HCT116 (cell line): Measurements from ENCODE around the gene SLC24A5. TPM values are rescaled to one million over a fixed set of nuclear protein-coding genes. Genes with fewer than 3 reads are reported as not detected.

Experiments used
- ATAC-seq: fragments of 200-7000 bp; cut with Tn5 transposase; 2 replicates; pipeline ENCODE4 v1.9.1; 2020; ENCODE audit warnings: mild to moderate bottlenecking, moderate library complexity
- BruUV-seq: library from RNA; stranded (reverse); fragments of 400-500 nt; replicated peaks from 2 replicates; lab custom pipeline; 2021; lab: Mats Ljungman, UMichigan
- CTCF ChIA-PET: fragments of 300-600 bp; sonication (Branson Sonifier 250); formaldehyde crosslinking; loops from one replicate; lab custom pipeline; 2021; ENCODE audit warnings: antibody characterized with exemption; lab: Charles Lee
- POLR2A ChIA-PET: fragments of 300-600, 350-600 bp; sonication (Branson Sonifier 250); formaldehyde crosslinking; loops from one replicate; lab custom pipeline; 2021; ENCODE audit warnings: antibody characterized with exemption; lab: Charles Lee
- RAD21 ChIA-PET, 2 experiments: fragments of 300-600 bp; sonication (Branson Sonifier 250); formaldehyde crosslinking; loops; one replicate each; lab custom pipeline; 2023; ENCODE audit warnings: low total read pairs in 2 of 2; ENCODE audit not compliant: uncharacterized antibody in 2 of 2, unreplicated experiment in 2 of 2, low non-redundant PET in 1 of 2; lab: Charles Lee
- DNase-seq: peaks from one replicate; pipeline ENCODE4 v3.0.0-alpha.2; 2010; ENCODE audit warnings: low read depth, low spot score
- H2AFZ ChIP-seq: fragments of 200-600 bp; shearing (Covaris generic), sonication (generic); 2 replicates; pipeline ENCODE4 v1.6.1; 2017; ENCODE audit warnings: low read depth, mixed run types, mixed read lengths, antibody characterized with exemption, low read length; ENCODE audit not compliant: poor library complexity, severe bottlenecking
- H3K27ac ChIP-seq: 2 replicates; pipeline ENCODE4 v1.5.1; 2012; ENCODE audit warnings: low read depth, low read length
- H3K27me3 ChIP-seq: fragments of 200-600 bp; sonication (generic); 2 replicates; pipeline ENCODE4 v1.6.1; 2016; ENCODE audit warnings: mixed run types, low read length, mixed read lengths; ENCODE audit not compliant: insufficient read depth
- H3K36me3 ChIP-seq, 2 experiments: fragments of 200-500 bp in 1 of 2; fragments of 200-600 bp in 1 of 2; sonication (Bioruptor generic) in 1 of 2; sonication (generic) in 1 of 2; 2 replicates each; pipeline versions ENCODE4 v1.5.1 to v1.6.1; 2014 to 2016; ENCODE audit warnings: low read length in 2 of 2, inconsistent platforms in 1 of 2, mixed read lengths in 1 of 2, mixed run types in 1 of 2; ENCODE audit not compliant: insufficient read depth in 2 of 2, control insufficient read depth in 1 of 2
- H3K4me1 ChIP-seq, 2 experiments: fragments of 200-600 bp in 1 of 2; sonication (generic) in 1 of 2; 2 replicates each; pipeline versions ENCODE4 v1.5.1 to v1.6.1; 2012 to 2017; ENCODE audit warnings: low read length in 2 of 2, inconsistent platforms in 1 of 2, mild to moderate bottlenecking in 1 of 2, mixed read lengths in 1 of 2, mixed run types in 1 of 2, moderate library complexity in 1 of 2; ENCODE audit not compliant: insufficient read depth in 2 of 2, control insufficient read depth in 1 of 2
- H3K4me2 ChIP-seq: fragments of 200-600 bp; sonication (generic); 2 replicates; pipeline ENCODE4 v1.6.1; 2017; ENCODE audit warnings: mixed run types, low read length, mixed read lengths
- H3K4me3 ChIP-seq, 2 experiments: fragments of 200-600 bp in 1 of 2; sonication (generic) in 1 of 2; replicated peaks in 1 of 2; 2 replicates each; pipeline ENCODE4 v1.5.1; 2011 to 2016; ENCODE audit warnings: low read length in 2 of 2, control low read depth in 1 of 2, low read depth in 1 of 2, mild to moderate bottlenecking in 1 of 2, mixed read lengths in 1 of 2, mixed run types in 1 of 2
- H3K79me2 ChIP-seq: fragments of 200-600 bp; sonication (generic); 2 replicates; pipeline ENCODE4 v1.6.1; 2017; ENCODE audit warnings: mild to moderate bottlenecking, mixed run types, low read length, moderate library complexity, mixed read lengths; ENCODE audit not compliant: insufficient read depth
- H3K9ac ChIP-seq: fragments of 200-600 bp; sonication (generic); 2 replicates; pipeline ENCODE4 v1.6.1; 2016; ENCODE audit warnings: low read length, mixed read lengths
- H3K9me2 ChIP-seq: fragments of 200-600 bp; sonication (generic), shearing (Covaris generic); 2 replicates; pipeline ENCODE4 v1.6.1; 2017; ENCODE audit warnings: mixed run types, mild to moderate bottlenecking, moderate library complexity; ENCODE audit not compliant: insufficient read depth
- H3K9me3 ChIP-seq, 2 experiments: fragments of 200-500 bp in 1 of 2; fragments of 200-600 bp in 1 of 2; sonication (Bioruptor generic) in 1 of 2; sonication (generic) in 1 of 2; 2 replicates each; pipeline ENCODE4 v1.6.1; 2014 to 2017; ENCODE audit warnings: low read length in 2 of 2, mixed read lengths in 2 of 2, inconsistent platforms in 1 of 2, low read depth in 1 of 2, mild to moderate bottlenecking in 1 of 2, mixed run types in 1 of 2, moderate library complexity in 1 of 2; ENCODE audit not compliant: control insufficient read depth in 1 of 2, insufficient read depth in 1 of 2
- H4K20me1 ChIP-seq: fragments of 200-600 bp; sonication (generic), shearing (Covaris generic); 2 replicates; pipeline ENCODE4 v1.6.1; 2017; ENCODE audit warnings: mixed run types, mild to moderate bottlenecking, moderate library complexity; ENCODE audit not compliant: insufficient read depth
- EZH2phosphoT487 ChIP-seq: fragments of 200-600 bp; IDR thresholded peaks from 2 replicates; pipeline ENCODE4 v1.6.1; 2018; ENCODE audit warnings: antibody characterized with exemption, borderline replicate concordance
- TCF7L2 ChIP-seq: IDR thresholded peaks from 2 replicates; pipeline ENCODE4 v1.7.0; 2011; ENCODE audit warnings: borderline replicate concordance, inconsistent platforms; ENCODE audit not compliant: insufficient read depth, insufficient read length; ENCODE audit errors: extremely low read depth
- ZFX ChIP-seq: fragments of 450-650 bp; IDR thresholded peaks from 2 replicates; pipeline ENCODE4 v1.6.1; 2017
- intact Hi-C: fragments of 100-400 bp; cut with micrococcal nuclease; formaldehyde crosslinking; loops from 2 replicates; pipeline ENCODE4 v1.10.0; 2022
- total RNA-seq: library from RNA; stranded (reverse); gene quantifications from one replicate; pipeline ENCODE4 v1.2.1, GENCODE V29; 2021; ENCODE audit not compliant: unreplicated experiment
- TF ChIP-seq, protein P1 (sequence below), 3 experiments: fragments of 200-600 bp in 1 of 3; sonication (generic) in 1 of 3; IDR thresholded peaks in 2 of 3; conservative IDR thresholded peaks in 1 of 3; 2 replicates each; pipeline ENCODE4 v1.5.1; 2012 to 2017; ENCODE audit warnings: low read depth in 2 of 3, low read length in 2 of 3, antibody characterized with exemption in 1 of 3, borderline replicate concordance in 1 of 3, control low read depth in 1 of 3, mild to moderate bottlenecking in 1 of 3, mixed read lengths in 1 of 3, mixed run types in 1 of 3, moderate library complexity in 1 of 3; ENCODE audit not compliant: insufficient read depth in 1 of 3

Gene SLC24A5
- total RNA-seq, 1 experiment from 2014 or later = not detected

DNA sequence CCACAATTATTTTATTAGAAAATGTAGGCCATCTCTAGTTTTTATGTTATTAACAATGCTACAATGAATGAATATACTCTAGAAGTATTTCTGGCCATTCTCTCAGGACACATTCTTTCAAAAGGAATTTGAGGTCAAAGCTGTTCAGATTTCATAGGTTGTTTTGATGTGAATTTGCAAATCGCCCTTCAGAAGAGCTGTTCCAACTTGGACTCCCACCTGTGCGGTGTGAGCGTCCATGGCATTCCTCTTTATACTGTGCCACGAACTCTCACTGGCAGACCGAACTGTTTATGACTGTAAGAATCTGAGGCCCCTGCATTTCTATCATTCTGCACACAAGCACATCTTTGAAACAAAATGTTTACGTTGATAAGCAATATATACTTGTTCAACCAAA is 18.6 kb upstream of the SLC24A5 start:
- intact Hi-C loops = no loop called here
- Histone ChIP-seq H3K9me2 (no peaks in the 10 kb centered on the region), H3K4me3 (no peak overlapping the region), H4K20me1 (no peaks in the 10 kb centered on the region), H3K9ac (no peak overlapping the region), H3K79me2 (no peaks in the 10 kb centered on the region), H3K27ac (no peak overlapping the region), H3K9me3 (no peaks in the 10 kb centered on the region), H3K36me3 (no peaks in the 10 kb centered on the region), H3K4me1 (no peaks in the 10 kb centered on the region), H3K27me3 (no peaks in the 10 kb centered on the region), H2AFZ (no peak overlapping the region), H3K4me2 (no peak overlapping the region)
- ChIA-PET CTCF (no interaction called here), RAD21 (no interaction called here), POLR2A (no interaction called here)
- no peak for ATAC-seq
- DNase-seq = no peak
- BruUV-seq = no TSS peak
- TF ChIP-seq ZFX (no peak), TCF7L2 (no peak)
- TF ChIP-seq, protein P1, sequence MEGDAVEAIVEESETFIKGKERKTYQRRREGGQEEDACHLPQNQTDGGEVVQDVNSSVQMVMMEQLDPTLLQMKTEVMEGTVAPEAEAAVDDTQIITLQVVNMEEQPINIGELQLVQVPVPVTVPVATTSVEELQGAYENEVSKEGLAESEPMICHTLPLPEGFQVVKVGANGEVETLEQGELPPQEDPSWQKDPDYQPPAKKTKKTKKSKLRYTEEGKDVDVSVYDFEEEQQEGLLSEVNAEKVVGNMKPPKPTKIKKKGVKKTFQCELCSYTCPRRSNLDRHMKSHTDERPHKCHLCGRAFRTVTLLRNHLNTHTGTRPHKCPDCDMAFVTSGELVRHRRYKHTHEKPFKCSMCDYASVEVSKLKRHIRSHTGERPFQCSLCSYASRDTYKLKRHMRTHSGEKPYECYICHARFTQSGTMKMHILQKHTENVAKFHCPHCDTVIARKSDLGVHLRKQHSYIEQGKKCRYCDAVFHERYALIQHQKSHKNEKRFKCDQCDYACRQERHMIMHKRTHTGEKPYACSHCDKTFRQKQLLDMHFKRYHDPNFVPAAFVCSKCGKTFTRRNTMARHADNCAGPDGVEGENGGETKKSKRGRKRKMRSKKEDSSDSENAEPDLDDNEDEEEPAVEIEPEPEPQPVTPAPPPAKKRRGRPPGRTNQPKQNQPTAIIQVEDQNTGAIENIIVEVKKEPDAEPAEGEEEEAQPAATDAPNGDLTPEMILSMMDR (IDR thresholded peaks at IDR 0.05 in 2 of 3, conservative IDR thresholded peaks at IDR 0.05 in 1 of 3; ENCODE audit: borderline replicate concordance in 1 of 3, insufficient read depth in 1 of 3, low read depth in 2 of 3, low read length in 2 of 3) = no peak

DNA sequence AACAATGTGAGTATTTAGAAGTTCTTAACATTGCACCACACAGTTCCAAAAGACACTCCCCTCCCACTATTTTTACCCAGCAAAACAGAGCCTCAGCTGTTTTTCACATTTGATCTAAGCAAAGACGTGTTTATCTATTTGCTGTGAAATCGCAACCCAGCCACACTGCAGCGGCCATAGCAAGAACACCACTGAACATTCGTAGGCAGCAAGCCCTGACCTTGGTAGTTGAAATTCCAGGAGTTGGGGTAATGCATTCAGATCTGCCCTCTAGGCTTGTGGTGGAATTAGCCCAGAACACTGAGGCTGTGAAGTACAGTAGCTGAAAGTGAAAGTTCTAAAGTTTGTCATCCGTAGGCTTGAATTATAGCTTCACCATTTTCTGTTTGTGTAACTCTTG is 17.1 kb upstream of the SLC24A5 start:
- H3K36me3 ChIP-seq = no peaks in the 10 kb centered on the region
- no peaks in the 10 kb centered on the region for H3K79me2 ChIP-seq
- H3K9ac ChIP-seq = no peak overlapping the region
- H2AFZ ChIP-seq = no peak overlapping the region
- DNase-seq (no peak), ATAC-seq (no peak)
- H3K4me3 ChIP-seq = no peak overlapping the region
- H3K4me1 ChIP-seq = no peaks in the 10 kb centered on the region
- intact Hi-C loops = no loop called here
- no peaks in the 10 kb centered on the region for H3K9me3 ChIP-seq
- RAD21 ChIA-PET = no interaction called here
- no peaks in the 10 kb centered on the region; the same call in 1 of the 2 replicates for H3K27me3 ChIP-seq
- CTCF ChIA-PET = no interaction called here
- no peaks in the 10 kb centered on the region for H3K9me2 ChIP-seq
- H4K20me1 ChIP-seq = no peaks in the 10 kb centered on the region
- POLR2A ChIA-PET = no interaction called here
- no peak overlapping the region for H3K4me2 ChIP-seq
- TF ChIP-seq EZH2phosphoT487 = no peak
- no TSS peak for BruUV-seq
- H3K27ac ChIP-seq = no peak overlapping the region
